ENCODE measurements around the gene HDGFL3. TPM values are rescaled to one million over a fixed set of nuclear protein-coding genes. Genes with fewer than 3 reads are reported as not detected.
"Not testable (repeated sequence)": the region's sequence is repeated elsewhere in the genome, so short reads cannot be mapped to it uniquely, and the experiment has no call there.

The HDGFL3 gene
- total RNA-seq, 1 donor from 2014 or later = 32.8 TPM

- intact Hi-C loops (cut with DNase I); DNase-seq (ENCODE audit: missing footprints); ATAC-seq: not testable (repeated sequence)
Observed at GRCh38 chr15:83085461-83085860, 122.2 kb downstream of the HDGFL3 start.

GRCh38 chr15:83082730-83083386 is 124.8 kb downstream of the HDGFL3 start:
- intact Hi-C loops (cut with DNase I) = no loop called here
- no peak for DNase-seq (ENCODE audit: missing footprints)
- ATAC-seq = no peak

- intact Hi-C loops (cut with DNase I) = no loop called here
- ATAC-seq (no peak), DNase-seq (ENCODE audit: missing footprints) (no peak)
Observed at GRCh38 chr15:83081256-83082014, 126.2 kb downstream of the HDGFL3 start.

- ATAC-seq = no peak
- DNase-seq (ENCODE audit: missing footprints) = no peak
- intact Hi-C loops (cut with DNase I) = no loop called here
Observed at GRCh38 chr15:83078712-83079111, 128.9 kb downstream of the HDGFL3 start.

Other genes starting within 250 kb of the HDGFL3 start
- gene RAMAC, start 221.6 kb downstream of the HDGFL3 start, total RNA-seq = 12.8 TPM
- 11.1 TPM for gene C15orf40, start 196.2 kb downstream of the HDGFL3 start, total RNA-seq
- gene BTBD1, start 140.6 kb downstream of the HDGFL3 start, total RNA-seq = 150 TPM
- gene TM6SF1, start 100.2 kb downstream of the HDGFL3 start, total RNA-seq = 5.0 TPM
- gene BNC1, start 76.8 kb upstream of the HDGFL3 start, total RNA-seq = 0.19 TPM
- gene SH3GL3, start 239.5 kb upstream of the HDGFL3 start, total RNA-seq = not detected

All from Right ventricle myocardium inferior (tissue), 1 donor.